A673 (cell line): ENCODE measurements around the gene P2RX6. TPM values are rescaled to one million over a fixed set of nuclear protein-coding genes. Genes with fewer than 3 reads are reported as not detected.
"Not testable (repeated sequence)": the region's sequence is repeated elsewhere in the genome, so short reads cannot be mapped to it uniquely, and the experiment has no call there.

Experiments used
- BruUV-seq: library from RNA; stranded (reverse); fragments of 400-500 nt; replicated peaks from 2 replicates; lab custom pipeline; 2021; lab: Mats Ljungman, UMichigan
- CTCF ChIA-PET: fragments of 300-600 bp; sonication (Branson Sonifier 250); formaldehyde crosslinking; loops from one replicate; lab custom pipeline; 2022; ENCODE audit warnings: antibody characterized with exemption; lab: Charles Lee
- POLR2A ChIA-PET: fragments of 300-600 bp; sonication (Branson Sonifier 250); formaldehyde crosslinking; loops from one replicate; lab custom pipeline; 2022; ENCODE audit warnings: antibody characterized with exemption; ENCODE audit not compliant: low non-redundant PET; lab: Charles Lee
- DNase-seq: peaks from one replicate; pipeline ENCODE4 v3.0.0-alpha.2; 2015; ENCODE audit warnings: low spot score
- H3K27ac ChIP-seq: fragments of 200-600 bp; sonication (generic); 2 replicates; pipeline ENCODE4 v1.5.1; 2016; ENCODE audit warnings: mixed run types, low read depth, mild to moderate bottlenecking, mixed read lengths, antibody characterized with exemption, low read length; ENCODE audit not compliant: poor library complexity, severe bottlenecking
- H3K27me3 ChIP-seq: fragments of 200-600 bp; sonication (generic); replicated peaks from 2 replicates; pipeline ENCODE4 v1.6.1; 2017; ENCODE audit warnings: mixed run types, low read depth, mild to moderate bottlenecking, mixed read lengths, antibody characterized with exemption, low read length; ENCODE audit not compliant: insufficient read depth, poor library complexity
- H3K36me3 ChIP-seq: fragments of 200-600 bp; sonication (generic); 2 replicates; pipeline ENCODE4 v1.6.1; 2016; ENCODE audit warnings: mixed run types, mild to moderate bottlenecking, mixed read lengths, antibody characterized with exemption, low read length; ENCODE audit not compliant: insufficient read depth, poor library complexity, severe bottlenecking
- H3K4me1 ChIP-seq: fragments of 200-600 bp; sonication (generic); 2 replicates; pipeline ENCODE4 v1.6.1; 2017; ENCODE audit warnings: mixed run types, mild to moderate bottlenecking, mixed read lengths, antibody characterized with exemption, low read length; ENCODE audit not compliant: insufficient read depth, poor library complexity, severe bottlenecking
- H3K4me3 ChIP-seq: fragments of 200-600 bp; sonication (generic); 2 replicates; pipeline ENCODE4 v1.5.1; 2016; ENCODE audit warnings: low read depth, mixed run types, mild to moderate bottlenecking, mixed read lengths, low read length; ENCODE audit not compliant: poor library complexity, severe bottlenecking
- H3K9me3 ChIP-seq: fragments of 200-600 bp; sonication (generic); 2 replicates; pipeline ENCODE4 v1.6.1; 2016; ENCODE audit warnings: mixed run types, low read depth, mild to moderate bottlenecking, mixed read lengths, antibody characterized with exemption, low read length; ENCODE audit not compliant: poor library complexity, severe bottlenecking
- EZH2 ChIP-seq: fragments of 200-600 bp; sonication (generic); IDR thresholded peaks from 2 replicates; pipeline ENCODE4 v1.6.1; 2017; ENCODE audit warnings: borderline replicate concordance, low read depth, mild to moderate bottlenecking, mixed read lengths, antibody characterized with exemption, low read length; ENCODE audit not compliant: poor library complexity, severe bottlenecking
- intact Hi-C: fragments of 100-400 bp; cut with micrococcal nuclease; formaldehyde crosslinking; loops from one replicate; pipeline ENCODE4 v1.10.0; 2022; ENCODE audit not compliant: unreplicated experiment
- total RNA-seq: library from RNA; stranded (reverse); gene quantifications from 2 replicates; pipeline ENCODE4 v1.2.3, GENCODE V29; 2021
- TF ChIP-seq, protein P1 (sequence below): fragments of 300-800, 200-600 bp; sonication (generic); conservative IDR thresholded peaks from 2 replicates; pipeline ENCODE4 v1.5.1; 2017; ENCODE audit warnings: low read depth, mild to moderate bottlenecking, antibody characterized with exemption, low read length, moderate library complexity, mixed read lengths

Gene P2RX6
- total RNA-seq, 1 experiment from 2014 or later, result 0.43 TPM

DNA sequence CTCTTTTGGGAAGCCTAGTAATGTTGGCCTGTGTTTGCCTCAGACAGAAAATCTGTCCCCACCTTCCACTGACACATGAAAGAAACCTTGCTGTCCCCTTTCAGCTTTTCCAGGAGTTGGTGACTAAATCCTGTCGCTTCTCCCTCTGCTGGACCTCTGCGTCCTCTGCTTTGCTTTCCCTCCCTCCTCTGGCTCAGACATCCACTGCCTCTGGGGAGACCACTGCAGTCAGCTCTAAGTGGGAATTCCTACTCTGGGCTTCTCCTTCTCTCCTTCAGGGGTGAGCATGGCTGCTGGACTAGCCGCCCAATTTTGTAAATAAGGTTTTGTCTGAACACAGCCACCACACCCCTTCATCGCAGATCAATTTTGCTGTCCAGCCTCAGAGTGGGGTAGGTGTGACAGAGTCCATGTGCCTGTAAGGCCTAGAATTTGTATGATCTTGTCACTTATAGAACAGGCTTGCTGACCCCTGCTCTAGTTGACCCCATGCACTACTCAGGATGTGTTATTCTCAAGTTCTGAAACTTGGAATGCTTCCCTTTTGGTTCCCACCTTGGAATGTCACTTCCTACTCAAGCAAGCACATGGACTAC is 53.8 kb downstream of the P2RX6 start:
- TF ChIP-seq EZH2, result no peak
- TF ChIP-seq, protein P1, sequence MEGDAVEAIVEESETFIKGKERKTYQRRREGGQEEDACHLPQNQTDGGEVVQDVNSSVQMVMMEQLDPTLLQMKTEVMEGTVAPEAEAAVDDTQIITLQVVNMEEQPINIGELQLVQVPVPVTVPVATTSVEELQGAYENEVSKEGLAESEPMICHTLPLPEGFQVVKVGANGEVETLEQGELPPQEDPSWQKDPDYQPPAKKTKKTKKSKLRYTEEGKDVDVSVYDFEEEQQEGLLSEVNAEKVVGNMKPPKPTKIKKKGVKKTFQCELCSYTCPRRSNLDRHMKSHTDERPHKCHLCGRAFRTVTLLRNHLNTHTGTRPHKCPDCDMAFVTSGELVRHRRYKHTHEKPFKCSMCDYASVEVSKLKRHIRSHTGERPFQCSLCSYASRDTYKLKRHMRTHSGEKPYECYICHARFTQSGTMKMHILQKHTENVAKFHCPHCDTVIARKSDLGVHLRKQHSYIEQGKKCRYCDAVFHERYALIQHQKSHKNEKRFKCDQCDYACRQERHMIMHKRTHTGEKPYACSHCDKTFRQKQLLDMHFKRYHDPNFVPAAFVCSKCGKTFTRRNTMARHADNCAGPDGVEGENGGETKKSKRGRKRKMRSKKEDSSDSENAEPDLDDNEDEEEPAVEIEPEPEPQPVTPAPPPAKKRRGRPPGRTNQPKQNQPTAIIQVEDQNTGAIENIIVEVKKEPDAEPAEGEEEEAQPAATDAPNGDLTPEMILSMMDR, result no peak
- H3K4me3 ChIP-seq, result no peak overlapping the region
- H3K9me3 ChIP-seq, result no peaks in the 10 kb centered on the region
- no peak for DNase-seq
- CTCF ChIA-PET, result no interaction called here
- BruUV-seq, result no TSS peak
- no peak overlapping the region for H3K27ac ChIP-seq
- POLR2A ChIA-PET, result no interaction called here
- H3K36me3 ChIP-seq, result no peaks in the 10 kb centered on the region
- intact Hi-C loops, result no loop called here
- H3K27me3 ChIP-seq, result no peaks in the 10 kb centered on the region
- H3K4me1 ChIP-seq, result no peaks in the 10 kb centered on the region

DNA sequence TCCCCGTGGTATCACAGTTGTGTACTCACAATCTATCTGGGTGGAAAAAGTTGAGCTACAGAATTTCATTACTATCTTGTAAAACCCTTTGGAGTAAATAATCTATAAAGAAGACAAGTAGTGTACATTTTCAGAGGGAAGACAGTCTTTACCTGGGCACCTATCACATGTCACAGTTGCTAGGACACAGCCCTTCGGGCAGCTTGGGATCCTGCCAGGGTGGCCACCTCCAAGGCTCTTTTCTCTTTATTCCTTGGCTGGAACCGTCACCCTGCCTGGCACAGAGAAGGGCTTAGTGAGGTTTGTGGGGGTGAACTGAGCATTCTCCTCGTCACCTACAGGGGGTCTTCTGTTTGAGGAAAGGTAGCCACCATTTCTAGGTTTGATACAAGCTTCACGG is 54.4 kb downstream of the P2RX6 start:
- TF ChIP-seq, protein P1, result no peak
- no peak for TF ChIP-seq EZH2
- Histone ChIP-seq H3K9me3 (no peaks in the 10 kb centered on the region), H3K4me1 (no peaks in the 10 kb centered on the region), H3K27ac (no peak overlapping the region), H3K36me3 (no peaks in the 10 kb centered on the region), H3K4me3 (no peak overlapping the region), H3K27me3 (no peaks in the 10 kb centered on the region)
- DNase-seq, result no peak
- POLR2A ChIA-PET, result interaction anchor here (0.6 kb wide), 1 partner anchor 119 kb away, joined by 3 read pairs; no protein-coding TSS in a partner anchor
- intact Hi-C loops, result no loop called here
- CTCF ChIA-PET, result no interaction called here
- BruUV-seq, result no TSS peak

DNA sequence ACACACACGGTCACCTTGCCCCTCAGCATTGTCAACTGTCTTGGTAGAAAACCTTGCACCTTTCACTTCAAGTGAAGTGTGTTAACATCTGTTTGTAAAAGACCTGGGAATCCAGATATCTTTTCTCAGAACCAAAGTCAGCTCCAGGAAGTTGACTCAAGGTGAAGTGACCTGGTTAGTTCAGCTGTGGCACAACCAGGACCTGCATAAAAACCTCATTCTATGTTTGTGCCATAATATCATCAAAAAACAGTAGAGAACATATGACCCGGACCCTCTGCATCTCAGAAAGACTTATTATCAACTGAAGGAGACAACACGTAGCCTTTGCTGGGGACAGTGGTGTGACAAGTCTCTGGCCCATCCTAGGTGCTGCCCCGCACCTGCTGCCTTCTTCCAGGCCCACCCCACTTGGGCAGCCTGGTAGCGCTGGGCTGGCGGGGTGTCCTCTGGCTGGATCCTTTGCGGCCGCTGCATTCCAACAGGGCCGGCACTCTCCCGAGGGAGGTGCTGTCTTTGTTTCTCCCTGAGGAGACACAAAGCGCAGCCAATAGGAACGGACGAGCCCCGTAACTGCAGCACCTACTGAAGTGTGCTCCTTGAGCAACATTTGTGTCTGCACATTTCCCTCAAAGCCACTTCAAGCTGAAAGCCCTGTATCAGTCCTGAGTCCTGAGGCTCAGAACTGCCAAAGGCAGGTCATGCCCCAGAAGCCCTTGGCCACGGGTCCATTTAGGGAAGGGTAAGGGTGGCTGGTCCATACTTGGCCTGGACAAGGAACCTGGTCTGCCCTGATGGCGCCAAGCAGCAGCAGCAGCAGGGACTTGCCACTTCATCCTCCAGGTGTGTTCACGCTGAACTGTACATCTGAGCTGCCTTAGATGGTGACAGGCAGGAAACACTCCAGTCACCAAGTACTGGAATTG is 56.0 kb downstream of the P2RX6 start:
- Histone ChIP-seq H3K36me3 (no peaks in the 10 kb centered on the region), H3K27me3 (no peaks in the 10 kb centered on the region), H3K9me3 (no peaks in the 10 kb centered on the region), H3K27ac (no peak overlapping the region), H3K4me3 (no peak overlapping the region), H3K4me1 (no peaks in the 10 kb centered on the region)
- TF ChIP-seq EZH2, result no peak
- BruUV-seq, result no TSS peak
- intact Hi-C loops, result loop anchor here (5.0 kb wide), 1 partner anchor 39 kb away; the partner anchor contains the start of gene SLC7A4
- ChIA-PET POLR2A (no interaction called here), CTCF (no interaction called here)
- no peak for DNase-seq

DNA sequence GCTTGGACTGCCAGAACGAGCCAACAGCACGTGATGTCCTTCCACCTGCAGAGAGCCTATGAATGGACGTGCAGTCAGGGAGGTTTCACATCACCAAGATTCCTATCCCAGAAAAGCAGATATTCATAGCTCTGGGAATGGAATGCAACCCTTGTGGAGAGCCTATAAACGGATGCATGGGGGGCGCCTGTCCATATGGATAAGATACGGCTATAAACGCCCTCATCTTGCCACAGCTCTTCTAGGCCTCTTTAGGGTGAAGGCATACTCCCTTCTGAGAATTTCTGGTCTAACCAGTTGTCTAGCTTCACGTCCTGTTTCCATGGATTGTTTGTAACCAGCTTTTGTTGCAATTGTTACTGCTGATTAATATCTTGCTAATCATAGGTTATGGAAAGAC is 56.8 kb downstream of the P2RX6 start:
- POLR2A ChIA-PET, H3K36me3 ChIP-seq, H3K27me3 ChIP-seq, H3K4me1 ChIP-seq, BruUV-seq, H3K9me3 ChIP-seq, H3K4me3 ChIP-seq, CTCF ChIA-PET, H3K27ac ChIP-seq, DNase-seq: not testable (repeated sequence)
- intact Hi-C loops, result loop anchor here (5.0 kb wide), 1 partner anchor 39 kb away; the partner anchor contains the start of gene SLC7A4
